ENCODE data around the gene IGF2BP3.

DNA sequence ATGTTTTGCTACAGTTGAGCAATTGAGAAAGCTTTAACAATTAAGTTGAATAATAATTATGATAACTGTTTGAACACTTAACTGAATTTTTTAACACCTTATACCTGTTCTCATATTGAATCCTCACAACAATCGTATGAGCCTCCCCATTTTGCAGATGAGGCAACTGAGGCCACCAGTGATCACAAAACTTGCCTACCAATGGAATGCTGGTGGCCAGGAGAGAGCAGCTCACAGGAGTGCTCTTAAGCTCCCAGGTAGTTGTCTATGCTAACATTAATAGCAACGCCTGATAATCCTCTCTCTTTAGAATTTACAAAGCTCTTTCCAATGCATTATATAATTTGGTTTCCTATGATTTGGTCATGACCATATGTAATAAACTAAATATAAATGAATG is 202.1 kb downstream of the IGF2BP3 start:
- TF ChIP-seq ZNF274 (IDR thresholded peaks at IDR 0.05; ENCODE audit: low read depth, low read length) (no peak), SUZ12 (IDR thresholded peaks at IDR 0.05; ENCODE audit: extremely low read depth, insufficient read depth, insufficient read length) (no peak), YY1 (IDR thresholded peaks at IDR 0.05; ENCODE audit: insufficient read depth, insufficient read length) (no peak)

Data from NT2/D1 (cell line).